ENCODE measurements around the gene GMDS.

GMDS gene

DNA sequence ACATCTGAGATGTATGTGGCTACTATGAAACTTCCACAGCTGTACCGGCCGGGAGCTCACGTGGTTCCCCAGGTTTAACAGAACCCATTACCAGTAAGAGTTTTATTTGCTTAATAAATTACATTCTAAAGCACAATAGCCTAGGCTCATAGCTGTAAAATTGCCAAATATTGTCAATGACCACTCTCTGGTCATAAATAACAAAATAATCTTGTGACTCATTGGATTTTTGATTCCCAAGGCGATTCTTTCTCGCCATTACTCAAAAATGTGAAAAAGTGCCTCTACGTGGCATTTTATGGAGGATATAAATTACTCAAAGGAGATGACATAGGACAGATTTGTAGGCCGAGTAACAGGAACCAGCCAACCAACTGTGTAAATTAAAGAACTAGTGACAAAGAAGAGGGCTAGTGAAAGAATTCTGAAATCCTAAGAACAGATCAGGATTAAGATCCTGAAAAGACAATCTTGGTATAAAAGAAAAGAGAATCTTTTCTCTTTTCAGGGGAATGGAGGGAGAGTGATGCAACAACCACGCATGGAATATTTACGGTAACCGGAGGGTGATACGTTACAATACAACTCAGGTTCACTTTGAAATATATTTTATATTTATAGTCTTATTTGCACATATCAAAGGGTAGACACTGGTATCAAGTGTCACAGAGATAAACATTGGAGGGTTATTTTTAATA lies 436.0 kb downstream of the GMDS start:
- Histone ChIP-seq H3K36me3 (ENCODE audit: control insufficient read depth, insufficient read depth, low read length) (no peaks in the 10 kb centered on the region), H3K4me1 (ENCODE audit: control insufficient read depth, insufficient read depth, low read length, poor library complexity, severe bottlenecking) (no peaks in the 10 kb centered on the region), H3K27ac (ENCODE audit: insufficient read depth, low read length, poor library complexity, severe bottlenecking) (no peak overlapping the region), H3K27me3 (replicated peaks; ENCODE audit: control insufficient read depth, insufficient read depth, low read length, poor library complexity, severe bottlenecking) (no peaks in the 10 kb centered on the region), H3K9me3 (ENCODE audit: control insufficient read depth, low read length) (no peaks in the 10 kb centered on the region), H3K4me3 (ENCODE audit: insufficient read depth, low read depth, low read length, poor library complexity, severe bottlenecking) (no peak overlapping the region)
- DNase-seq, result no peak

DNA sequence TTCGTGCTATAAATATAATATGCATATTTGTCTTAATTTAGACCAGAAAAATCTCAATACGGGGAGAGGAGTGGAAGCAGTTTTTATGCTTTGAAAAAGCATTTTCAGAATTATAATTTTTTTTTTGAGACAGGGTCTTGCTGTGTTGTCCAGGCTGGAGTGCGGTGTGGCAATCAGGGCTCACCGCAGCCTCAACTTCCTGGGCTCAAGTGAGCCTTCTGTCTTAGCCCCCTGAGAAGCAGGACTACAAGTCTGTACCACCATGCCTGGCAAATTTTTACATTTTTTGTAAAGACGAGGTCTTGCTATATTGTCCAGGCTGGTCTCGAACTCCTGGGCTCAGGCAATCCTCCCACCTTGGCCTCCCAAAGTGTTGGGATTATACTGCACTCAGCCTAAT lies 438.5 kb downstream of the GMDS start:
- H3K9me3 ChIP-seq (ENCODE audit: control insufficient read depth, low read length), result no peaks in the 10 kb centered on the region
- H3K27ac ChIP-seq (ENCODE audit: insufficient read depth, low read length, poor library complexity, severe bottlenecking), result no peak overlapping the region
- H3K27me3 ChIP-seq (replicated peaks; ENCODE audit: control insufficient read depth, insufficient read depth, low read length, poor library complexity, severe bottlenecking), result no peaks in the 10 kb centered on the region
- H3K36me3 ChIP-seq (ENCODE audit: control insufficient read depth, insufficient read depth, low read length), result no peaks in the 10 kb centered on the region
- no peak for DNase-seq
- H3K4me1 ChIP-seq (ENCODE audit: control insufficient read depth, insufficient read depth, low read length, poor library complexity, severe bottlenecking), result no peaks in the 10 kb centered on the region
- no peak overlapping the region for H3K4me3 ChIP-seq (ENCODE audit: insufficient read depth, low read depth, low read length, poor library complexity, severe bottlenecking)

DNA sequence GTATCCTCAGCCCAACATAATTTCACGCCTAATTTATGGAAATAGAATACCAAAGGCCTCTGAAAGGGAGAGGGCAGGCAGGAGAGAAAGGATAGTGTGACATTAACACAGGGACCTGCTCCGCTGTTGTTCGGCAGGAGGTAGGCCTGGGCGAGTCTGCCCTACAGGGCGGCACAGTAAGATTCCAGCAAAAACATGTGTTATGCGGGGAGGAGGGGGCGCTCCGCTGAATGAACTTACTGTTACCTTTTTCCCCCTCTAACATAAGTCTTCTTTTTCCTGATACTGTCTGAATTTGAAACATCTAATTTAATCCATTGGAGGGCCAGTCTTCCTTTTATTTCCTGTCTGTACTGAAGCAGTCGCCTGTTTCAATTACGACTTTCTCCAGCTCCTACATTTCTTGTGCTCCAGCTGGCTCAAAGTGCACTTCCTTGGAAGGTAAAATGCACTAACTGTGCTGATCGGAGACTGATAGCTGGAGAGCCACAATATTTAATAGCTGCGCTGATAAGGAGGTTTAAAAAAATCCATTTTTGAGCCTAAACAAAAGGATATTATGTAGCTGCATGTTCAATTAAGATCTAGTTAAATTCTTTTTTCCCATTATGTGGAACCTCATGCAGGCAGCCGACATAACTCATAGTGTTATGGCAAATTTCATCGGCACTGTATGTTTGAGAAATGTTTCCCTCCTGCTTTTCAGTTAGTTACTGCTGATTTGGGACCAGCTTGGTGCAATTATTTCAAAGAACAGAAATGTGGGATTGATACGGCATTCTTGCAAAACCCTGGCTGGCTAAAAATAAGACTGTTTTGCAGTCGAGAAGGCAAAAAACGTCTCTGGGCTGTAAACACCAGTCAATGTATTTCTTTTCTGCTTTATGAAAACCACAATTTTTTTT lies 442.7 kb downstream of the GMDS start:
- no peak for DNase-seq
- Histone ChIP-seq H3K36me3 (ENCODE audit: control insufficient read depth, insufficient read depth, low read length) (no peaks in the 10 kb centered on the region), H3K27ac (ENCODE audit: insufficient read depth, low read length, poor library complexity, severe bottlenecking) (no peak overlapping the region), H3K4me3 (ENCODE audit: insufficient read depth, low read depth, low read length, poor library complexity, severe bottlenecking) (no peak overlapping the region), H3K4me1 (ENCODE audit: control insufficient read depth, insufficient read depth, low read length, poor library complexity, severe bottlenecking) (no peaks in the 10 kb centered on the region), H3K9me3 (ENCODE audit: control insufficient read depth, low read length) (no peaks in the 10 kb centered on the region), H3K27me3 (replicated peaks; ENCODE audit: control insufficient read depth, insufficient read depth, low read length, poor library complexity, severe bottlenecking) (no peaks in the 10 kb centered on the region)

DNA sequence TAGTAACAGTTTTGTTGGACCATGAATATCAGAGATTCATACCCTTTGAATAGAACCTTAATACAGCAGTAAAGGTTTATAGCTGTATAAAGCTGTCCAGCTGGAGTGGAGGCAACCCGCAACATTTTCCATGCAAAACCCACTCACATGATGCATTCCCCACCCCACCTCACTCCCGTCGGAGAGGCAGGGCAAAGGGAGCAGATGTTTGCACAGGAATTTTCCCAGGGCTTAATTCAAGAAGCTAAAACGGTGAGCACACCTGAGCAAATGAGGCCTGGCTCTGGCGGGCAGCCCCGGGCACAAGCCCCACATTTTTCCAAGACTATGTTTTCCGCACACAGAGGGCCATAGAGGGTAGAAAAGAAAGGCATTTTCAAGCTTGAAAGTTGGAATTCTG lies 444.0 kb downstream of the GMDS start:
- no peaks in the 10 kb centered on the region for H3K9me3 ChIP-seq (ENCODE audit: control insufficient read depth, low read length)

DNA sequence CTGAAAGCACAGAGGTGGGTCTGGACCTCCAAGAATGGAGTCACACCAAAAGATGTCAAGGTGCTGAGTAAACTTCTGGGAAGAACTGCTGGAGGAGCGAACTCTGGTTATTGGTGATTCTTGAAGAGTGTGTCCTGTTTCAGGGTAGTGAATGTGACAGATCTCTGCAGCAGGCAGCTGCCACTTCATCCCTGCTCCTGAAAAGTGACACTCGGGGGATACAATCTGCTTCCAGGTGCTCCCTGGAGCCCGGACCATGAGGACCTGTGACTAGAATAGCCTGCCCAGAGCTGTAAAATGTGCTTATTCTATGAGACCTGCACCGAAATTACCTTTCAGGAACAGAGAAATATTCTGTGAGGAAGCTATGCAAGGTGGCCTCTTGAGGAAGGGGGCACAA lies 444.6 kb downstream of the GMDS start:
- no peaks in the 10 kb centered on the region for H3K36me3 ChIP-seq (ENCODE audit: control insufficient read depth, insufficient read depth, low read length)
- DNase-seq, result no peak
- H3K9me3 ChIP-seq (ENCODE audit: control insufficient read depth, low read length), result no peaks in the 10 kb centered on the region
- H3K4me1 ChIP-seq (ENCODE audit: control insufficient read depth, insufficient read depth, low read length, poor library complexity, severe bottlenecking), result no peaks in the 10 kb centered on the region
- H3K27me3 ChIP-seq (replicated peaks; ENCODE audit: control insufficient read depth, insufficient read depth, low read length, poor library complexity, severe bottlenecking), result no peaks in the 10 kb centered on the region
- H3K4me3 ChIP-seq (ENCODE audit: insufficient read depth, low read depth, low read length, poor library complexity, severe bottlenecking), result no peak overlapping the region
- H3K27ac ChIP-seq (ENCODE audit: insufficient read depth, low read length, poor library complexity, severe bottlenecking), result no peak overlapping the region

More for the DNA sequence above, 444.0 kb downstream of the GMDS start:
- Histone ChIP-seq H3K4me3 (ENCODE audit: insufficient read depth, low read depth, low read length, poor library complexity, severe bottlenecking) (no peak overlapping the region), H3K36me3 (ENCODE audit: control insufficient read depth, insufficient read depth, low read length) (no peaks in the 10 kb centered on the region), H3K27ac (ENCODE audit: insufficient read depth, low read length, poor library complexity, severe bottlenecking) (no peak overlapping the region), H3K27me3 (replicated peaks; ENCODE audit: control insufficient read depth, insufficient read depth, low read length, poor library complexity, severe bottlenecking) (no peaks in the 10 kb centered on the region), H3K4me1 (ENCODE audit: control insufficient read depth, insufficient read depth, low read length, poor library complexity, severe bottlenecking) (no peaks in the 10 kb centered on the region)
- no peak for DNase-seq

DNA sequence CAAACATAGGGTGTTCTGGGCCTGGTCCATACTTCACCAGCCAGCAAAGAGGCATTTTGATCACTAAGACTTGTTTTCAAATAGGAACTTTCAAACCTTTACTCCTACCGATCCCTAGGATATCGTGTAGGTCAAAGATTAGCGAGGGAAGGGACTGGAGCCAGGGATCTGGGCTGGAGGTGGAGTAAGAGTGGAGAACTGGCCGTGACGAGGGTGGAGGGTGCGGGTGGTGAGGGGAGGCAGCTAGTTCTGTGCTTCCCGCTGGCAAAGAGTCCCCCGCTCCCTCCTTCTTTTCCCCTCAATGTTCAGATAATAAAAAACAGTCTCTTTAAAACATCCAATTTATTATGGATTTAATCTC lies 446.5 kb downstream of the GMDS start:
- H3K4me3 ChIP-seq (ENCODE audit: insufficient read depth, low read depth, low read length, poor library complexity, severe bottlenecking), result no peak overlapping the region
- H3K36me3 ChIP-seq (ENCODE audit: control insufficient read depth, insufficient read depth, low read length), result no peaks in the 10 kb centered on the region
- DNase-seq, result no peak
- H3K27ac ChIP-seq (ENCODE audit: insufficient read depth, low read length, poor library complexity, severe bottlenecking), result no peak overlapping the region
- H3K4me1 ChIP-seq (ENCODE audit: control insufficient read depth, insufficient read depth, low read length, poor library complexity, severe bottlenecking), result no peaks in the 10 kb centered on the region
- H3K9me3 ChIP-seq (ENCODE audit: control insufficient read depth, low read length), result no peaks in the 10 kb centered on the region
- no peaks in the 10 kb centered on the region for H3K27me3 ChIP-seq (replicated peaks; ENCODE audit: control insufficient read depth, insufficient read depth, low read length, poor library complexity, severe bottlenecking)

DNA sequence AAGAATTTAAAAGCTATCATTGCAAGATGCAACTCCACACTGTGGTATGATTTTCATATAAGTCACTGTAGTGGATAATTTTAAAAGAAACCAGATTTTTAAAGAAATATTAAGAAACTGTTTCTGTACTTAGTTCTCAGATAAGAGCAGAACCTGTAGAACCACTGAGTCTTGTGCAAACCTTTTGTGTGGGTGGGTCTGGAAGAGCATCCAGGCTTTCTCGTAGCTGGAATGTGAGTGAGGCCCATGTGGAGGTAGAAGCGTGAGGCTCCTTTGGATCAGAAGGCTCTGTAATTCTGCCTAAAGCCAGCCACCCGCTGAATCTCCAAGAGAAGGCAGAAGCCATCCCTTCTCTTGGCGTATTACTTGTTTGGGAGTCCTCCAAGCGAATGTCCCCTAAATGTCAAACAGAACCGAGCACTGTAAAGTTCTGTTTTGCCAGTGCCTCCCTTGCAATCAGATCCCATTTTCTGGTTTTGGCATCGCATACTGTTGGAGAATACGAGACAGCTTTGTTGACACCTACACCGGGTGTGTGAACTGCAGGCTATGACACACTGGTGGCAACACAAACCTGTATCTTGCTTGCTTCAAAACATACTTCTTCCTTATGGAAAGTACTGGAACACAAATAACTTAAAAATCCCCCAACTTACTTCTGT lies 447.0 kb downstream of the GMDS start:
- no peaks in the 10 kb centered on the region for H3K4me1 ChIP-seq (ENCODE audit: control insufficient read depth, insufficient read depth, low read length, poor library complexity, severe bottlenecking)
- no peak for DNase-seq

DNA sequence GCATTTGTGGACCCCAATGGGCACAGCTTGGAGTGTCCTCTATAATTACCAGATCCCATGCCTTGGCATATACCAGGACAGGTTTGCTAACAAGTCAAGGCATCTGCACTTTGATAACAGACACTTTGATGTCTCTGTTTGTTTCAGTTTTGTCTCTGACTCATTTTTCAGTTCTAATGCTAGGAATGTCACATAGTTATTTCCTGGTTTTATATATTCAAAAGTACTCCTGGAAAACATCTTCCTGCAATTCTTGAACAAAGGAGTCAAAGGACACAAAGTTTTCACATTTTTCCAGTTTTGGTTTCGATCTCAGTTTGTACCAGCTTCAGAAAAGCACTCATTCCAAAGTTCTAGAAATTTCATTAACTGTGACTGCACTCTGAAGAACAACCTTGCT lies 447.6 kb downstream of the GMDS start:
- DNase-seq, result no peak
- Histone ChIP-seq H3K36me3 (ENCODE audit: control insufficient read depth, insufficient read depth, low read length) (no peaks in the 10 kb centered on the region), H3K4me1 (ENCODE audit: control insufficient read depth, insufficient read depth, low read length, poor library complexity, severe bottlenecking) (no peaks in the 10 kb centered on the region), H3K4me3 (ENCODE audit: insufficient read depth, low read depth, low read length, poor library complexity, severe bottlenecking) (no peak overlapping the region), H3K9me3 (ENCODE audit: control insufficient read depth, low read length) (no peaks in the 10 kb centered on the region), H3K27me3 (replicated peaks; ENCODE audit: control insufficient read depth, insufficient read depth, low read length, poor library complexity, severe bottlenecking) (no peaks in the 10 kb centered on the region), H3K27ac (ENCODE audit: insufficient read depth, low read length, poor library complexity, severe bottlenecking) (no peak overlapping the region)

More for the DNA sequence above, 447.0 kb downstream of the GMDS start:
- Histone ChIP-seq H3K36me3 (ENCODE audit: control insufficient read depth, insufficient read depth, low read length) (no peaks in the 10 kb centered on the region), H3K27me3 (replicated peaks; ENCODE audit: control insufficient read depth, insufficient read depth, low read length, poor library complexity, severe bottlenecking) (no peaks in the 10 kb centered on the region), H3K9me3 (ENCODE audit: control insufficient read depth, low read length) (no peaks in the 10 kb centered on the region), H3K4me3 (ENCODE audit: insufficient read depth, low read depth, low read length, poor library complexity, severe bottlenecking) (no peak overlapping the region), H3K27ac (ENCODE audit: insufficient read depth, low read length, poor library complexity, severe bottlenecking) (no peak overlapping the region)

DNA sequence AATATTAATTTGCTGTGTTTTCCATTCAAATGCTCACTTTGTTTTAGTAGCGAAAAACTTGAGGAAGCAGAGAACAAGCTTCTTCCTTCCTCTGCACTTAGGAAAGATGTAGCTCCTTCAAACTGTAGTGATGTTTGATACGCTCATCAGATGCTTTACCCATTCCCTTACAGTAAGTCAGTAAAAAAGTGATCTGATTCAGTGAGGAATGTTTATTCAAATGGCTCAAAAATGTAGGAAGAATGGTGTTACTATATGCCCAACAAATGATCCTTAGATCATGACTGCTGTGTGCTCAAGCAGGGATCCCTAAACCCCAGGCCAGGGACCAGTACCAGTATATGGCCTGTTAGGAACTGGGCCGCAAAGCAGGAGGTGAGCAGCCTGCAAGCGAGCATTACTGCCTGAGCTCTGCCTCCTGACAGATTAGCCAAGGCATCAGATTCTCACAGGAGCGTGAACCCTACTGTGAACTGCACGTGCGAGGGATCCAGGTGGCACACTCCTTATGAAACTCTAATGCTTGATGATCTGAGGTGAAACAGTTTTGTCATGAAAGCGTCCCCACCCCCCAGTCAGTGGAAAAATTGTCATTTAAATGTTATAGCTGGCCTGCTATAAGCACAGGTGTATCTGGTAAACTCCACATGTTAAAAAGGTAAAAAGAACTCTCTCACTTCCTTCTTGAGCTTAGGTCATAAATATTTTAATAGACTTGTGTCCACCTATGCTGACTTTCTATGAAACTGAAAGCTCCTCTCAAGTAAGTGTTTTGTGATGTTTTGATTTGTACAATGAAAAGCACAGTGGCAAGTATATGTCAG lies 448.5 kb downstream of the GMDS start:
- Histone ChIP-seq H3K4me3 (ENCODE audit: insufficient read depth, low read depth, low read length, poor library complexity, severe bottlenecking) (no peak overlapping the region), H3K4me1 (ENCODE audit: control insufficient read depth, insufficient read depth, low read length, poor library complexity, severe bottlenecking) (no peaks in the 10 kb centered on the region), H3K36me3 (ENCODE audit: control insufficient read depth, insufficient read depth, low read length) (no peaks in the 10 kb centered on the region), H3K9me3 (ENCODE audit: control insufficient read depth, low read length) (no peaks in the 10 kb centered on the region), H3K27ac (ENCODE audit: insufficient read depth, low read length, poor library complexity, severe bottlenecking) (no peak overlapping the region), H3K27me3 (replicated peaks; ENCODE audit: control insufficient read depth, insufficient read depth, low read length, poor library complexity, severe bottlenecking) (no peaks in the 10 kb centered on the region)
- DNase-seq, result no peak
